Measurements from ENCODE around the gene WDR37.

DNA sequence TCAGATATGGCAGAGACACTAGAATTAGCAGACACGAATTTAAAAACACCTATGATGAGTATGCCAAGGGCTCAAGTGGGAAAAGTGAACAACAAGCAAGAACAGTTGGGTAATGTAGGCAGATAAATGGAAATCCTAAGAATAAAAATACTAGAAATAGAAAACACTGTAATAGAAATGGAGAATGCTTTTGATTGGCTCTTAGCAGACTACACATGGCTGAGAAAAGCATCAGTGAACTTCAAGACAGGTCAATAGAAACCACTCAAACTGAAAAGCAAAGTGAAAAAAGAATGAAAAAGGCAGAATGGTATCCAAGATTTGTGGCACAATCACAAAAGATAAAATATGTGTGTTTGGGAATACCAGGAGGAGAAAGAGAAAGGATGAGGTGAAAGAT, 82.3 kb downstream of the WDR37 start:
- TF ChIP-seq, protein P1, sequence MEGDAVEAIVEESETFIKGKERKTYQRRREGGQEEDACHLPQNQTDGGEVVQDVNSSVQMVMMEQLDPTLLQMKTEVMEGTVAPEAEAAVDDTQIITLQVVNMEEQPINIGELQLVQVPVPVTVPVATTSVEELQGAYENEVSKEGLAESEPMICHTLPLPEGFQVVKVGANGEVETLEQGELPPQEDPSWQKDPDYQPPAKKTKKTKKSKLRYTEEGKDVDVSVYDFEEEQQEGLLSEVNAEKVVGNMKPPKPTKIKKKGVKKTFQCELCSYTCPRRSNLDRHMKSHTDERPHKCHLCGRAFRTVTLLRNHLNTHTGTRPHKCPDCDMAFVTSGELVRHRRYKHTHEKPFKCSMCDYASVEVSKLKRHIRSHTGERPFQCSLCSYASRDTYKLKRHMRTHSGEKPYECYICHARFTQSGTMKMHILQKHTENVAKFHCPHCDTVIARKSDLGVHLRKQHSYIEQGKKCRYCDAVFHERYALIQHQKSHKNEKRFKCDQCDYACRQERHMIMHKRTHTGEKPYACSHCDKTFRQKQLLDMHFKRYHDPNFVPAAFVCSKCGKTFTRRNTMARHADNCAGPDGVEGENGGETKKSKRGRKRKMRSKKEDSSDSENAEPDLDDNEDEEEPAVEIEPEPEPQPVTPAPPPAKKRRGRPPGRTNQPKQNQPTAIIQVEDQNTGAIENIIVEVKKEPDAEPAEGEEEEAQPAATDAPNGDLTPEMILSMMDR (IDR thresholded peaks at IDR 0.05; ENCODE audit: low read length) = no peak
- TF ChIP-seq EZH2 (IDR thresholded peaks at IDR 0.05; ENCODE audit: borderline replicate concordance, low read length) = no peak

Measured in OCI-LY1 (cell line).